Neuron (in vitro differentiated cells): ENCODE results near the gene CERS6.
"Not testable (repeated sequence)": the region's sequence is repeated elsewhere in the genome, so short reads cannot be mapped to it uniquely, and the experiment has no call there.

Experiments used
- H2AFZ ChIP-seq: one replicate; pipeline ENCODE4 v1.6.1; 2013; ENCODE audit warnings: low read depth, mild to moderate bottlenecking, inconsistent platforms, low read length, moderate library complexity
- H3K27me3 ChIP-seq: one replicate; pipeline ENCODE4 v1.6.1; 2013; ENCODE audit warnings: low read length; ENCODE audit not compliant: insufficient read depth
- H3K36me3 ChIP-seq: one replicate; pipeline ENCODE4 v1.6.1; 2013; ENCODE audit warnings: low read length; ENCODE audit not compliant: insufficient read depth
- H3K4me1 ChIP-seq: one replicate; pipeline ENCODE4 v1.6.1; 2013; ENCODE audit warnings: low read length; ENCODE audit not compliant: insufficient read depth
- H3K4me3 ChIP-seq: 2 replicates; pipeline ENCODE4 v1.5.1; 2013; ENCODE audit warnings: mild to moderate bottlenecking, low read length, moderate library complexity
- H3K9me3 ChIP-seq: one replicate; pipeline ENCODE4 v1.6.1; 2013; ENCODE audit warnings: low read length

The CERS6 gene

DNA sequence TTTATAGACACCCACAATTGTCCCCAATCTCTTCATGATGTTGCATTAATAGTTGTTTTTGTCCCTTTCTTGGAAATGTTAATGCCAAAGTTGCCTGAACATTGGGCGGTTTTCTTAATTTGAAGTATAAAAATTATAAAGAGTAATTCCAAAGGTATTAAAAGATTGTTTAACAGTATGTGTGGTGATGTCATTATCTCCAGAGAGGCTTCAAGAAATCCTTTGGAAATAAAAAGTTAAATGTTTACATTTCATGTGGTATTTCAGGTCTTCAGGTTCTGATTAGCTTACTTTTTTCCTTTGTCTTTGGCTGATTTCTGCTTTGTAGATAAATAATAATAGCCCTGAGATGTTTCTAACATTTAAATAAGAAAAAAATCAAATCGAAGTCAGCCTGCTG lies 317.1 kb downstream of the CERS6 start:
- H3K9me3 ChIP-seq = peaks cover 2% of the 10 kb centered on the region
- no peak overlapping the region for H3K4me3 ChIP-seq
- H2AFZ ChIP-seq = no peak overlapping the region
- no peaks in the 10 kb centered on the region for H3K4me1 ChIP-seq
- H3K27me3 ChIP-seq = no peaks in the 10 kb centered on the region
- no peaks in the 10 kb centered on the region for H3K36me3 ChIP-seq

GRCh38 chr2:168773719-168774521 lies 317.8 kb downstream of the CERS6 start:
- H3K4me3 ChIP-seq = no peak overlapping the region
- H3K9me3 ChIP-seq = peaks cover 2% of the 10 kb centered on the region

DNA sequence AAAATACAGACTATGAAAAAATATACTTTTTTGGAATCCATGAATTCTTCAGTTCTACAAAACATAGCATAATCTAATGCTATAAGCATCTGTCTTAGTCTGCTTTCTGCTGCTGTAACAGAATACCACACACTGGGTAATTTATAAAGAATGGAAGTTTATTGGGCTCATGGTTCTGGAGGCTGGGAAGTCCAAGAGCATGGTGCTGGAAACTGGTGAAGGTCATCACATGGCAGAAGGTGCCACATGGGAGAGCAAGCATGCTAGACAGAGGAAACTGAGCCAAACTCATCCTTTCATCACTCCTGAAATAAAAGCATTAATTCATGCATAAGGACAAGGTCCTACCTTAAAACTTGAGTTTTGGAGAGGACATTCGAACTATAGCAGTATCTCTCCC lies 319.8 kb downstream of the CERS6 start:
- H3K4me1 ChIP-seq = peaks cover under 1% of the 10 kb centered on the region
- H3K36me3 ChIP-seq = no peaks in the 10 kb centered on the region
- H2AFZ ChIP-seq = no peak overlapping the region
- no peaks in the 10 kb centered on the region for H3K27me3 ChIP-seq
- H3K9me3 ChIP-seq = no peaks in the 10 kb centered on the region
- no peak overlapping the region for H3K4me3 ChIP-seq

More at GRCh38 chr2:168773719-168774521, 317.8 kb downstream of the CERS6 start:
- Histone ChIP-seq H3K36me3 (no peaks in the 10 kb centered on the region), H2AFZ (no peak overlapping the region), H3K4me1 (no peaks in the 10 kb centered on the region), H3K27me3 (no peaks in the 10 kb centered on the region)

- Histone ChIP-seq H3K4me1 (peaks cover 9% of the 10 kb centered on the region), H3K4me3 (no peak overlapping the region), H3K9me3 (no peaks in the 10 kb centered on the region)
These were observed 324.6 kb downstream of the CERS6 start for GRCh38 chr2:168780669-168781071.

DNA sequence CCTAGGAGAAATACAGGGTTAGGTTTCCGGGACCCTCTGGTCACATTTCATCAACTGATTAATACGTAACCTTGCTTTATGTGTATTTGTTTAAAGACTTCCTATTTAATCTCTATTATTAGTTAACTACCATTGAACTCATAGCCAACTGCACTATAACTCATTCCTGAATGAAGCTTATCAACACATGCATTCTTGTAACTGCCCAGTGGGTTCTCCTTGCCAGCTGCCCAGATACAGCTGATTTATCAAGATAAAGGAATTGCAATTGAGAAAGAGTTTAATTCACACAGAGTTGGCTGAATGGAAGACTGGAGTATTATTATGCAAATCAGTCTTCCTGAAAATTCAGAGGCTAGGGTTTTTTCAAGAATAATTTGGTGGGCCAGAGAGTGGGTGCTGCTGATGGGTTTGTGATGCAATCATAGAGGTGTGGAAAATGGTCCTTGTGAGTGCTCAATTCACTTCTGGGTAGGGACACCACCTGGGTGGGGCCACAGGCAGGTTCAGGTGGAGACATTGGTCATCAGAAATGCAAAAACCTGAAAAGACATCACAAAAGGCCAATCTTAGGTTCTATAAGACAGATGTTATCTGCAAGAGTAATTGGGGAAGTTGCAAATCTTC lies 325.2 kb downstream of the CERS6 start:
- H3K4me3 ChIP-seq = no peak overlapping the region
- no peak overlapping the region for H2AFZ ChIP-seq
- H3K36me3 ChIP-seq = no peaks in the 10 kb centered on the region
- H3K9me3 ChIP-seq = no peaks in the 10 kb centered on the region
- H3K27me3 ChIP-seq = no peaks in the 10 kb centered on the region
- H3K4me1 ChIP-seq = peaks cover 9% of the 10 kb centered on the region

More at GRCh38 chr2:168780669-168781071, 324.6 kb downstream of the CERS6 start:
- H3K27me3 ChIP-seq = no peaks in the 10 kb centered on the region
- H2AFZ ChIP-seq = no peak overlapping the region
- H3K36me3 ChIP-seq = no peaks in the 10 kb centered on the region

GRCh38 chr2:168782271-168782670 lies 326.2 kb downstream of the CERS6 start:
- Histone ChIP-seq H3K4me3 (no peak overlapping the region), H3K36me3 (no peaks in the 10 kb centered on the region), H3K27me3 (no peaks in the 10 kb centered on the region)

GRCh38 chr2:168784993-168785392 lies 328.9 kb downstream of the CERS6 start:
- no peaks in the 10 kb centered on the region for H3K36me3 ChIP-seq
- no peak overlapping the region for H3K4me3 ChIP-seq
- no peaks in the 10 kb centered on the region for H3K9me3 ChIP-seq
- no peak overlapping the region for H2AFZ ChIP-seq
- peaks cover 9% of the 10 kb centered on the region for H3K4me1 ChIP-seq
- H3K27me3 ChIP-seq = no peaks in the 10 kb centered on the region

More at GRCh38 chr2:168782271-168782670, 326.2 kb downstream of the CERS6 start:
- Histone ChIP-seq H2AFZ (no peak overlapping the region), H3K9me3 (no peaks in the 10 kb centered on the region), H3K4me1 (peaks cover 9% of the 10 kb centered on the region)

- no peak overlapping the region for H2AFZ ChIP-seq
- H3K4me1 ChIP-seq = no peaks in the 10 kb centered on the region
- H3K4me3 ChIP-seq = no peak overlapping the region
- no peaks in the 10 kb centered on the region for H3K36me3 ChIP-seq
- no peaks in the 10 kb centered on the region for H3K9me3 ChIP-seq
- H3K27me3 ChIP-seq = no peaks in the 10 kb centered on the region
These were observed 331.2 kb downstream of the CERS6 start for GRCh38 chr2:168787098-168787781.

- H3K27me3 ChIP-seq = no peaks in the 10 kb centered on the region
- H3K36me3 ChIP-seq = no peaks in the 10 kb centered on the region
- no peaks in the 10 kb centered on the region for H3K4me1 ChIP-seq
- H3K9me3 ChIP-seq = no peaks in the 10 kb centered on the region
- H2AFZ ChIP-seq = no peak overlapping the region
- H3K4me3 ChIP-seq = no peak overlapping the region
These were observed 331.8 kb downstream of the CERS6 start for GRCh38 chr2:168787782-168788376.

DNA sequence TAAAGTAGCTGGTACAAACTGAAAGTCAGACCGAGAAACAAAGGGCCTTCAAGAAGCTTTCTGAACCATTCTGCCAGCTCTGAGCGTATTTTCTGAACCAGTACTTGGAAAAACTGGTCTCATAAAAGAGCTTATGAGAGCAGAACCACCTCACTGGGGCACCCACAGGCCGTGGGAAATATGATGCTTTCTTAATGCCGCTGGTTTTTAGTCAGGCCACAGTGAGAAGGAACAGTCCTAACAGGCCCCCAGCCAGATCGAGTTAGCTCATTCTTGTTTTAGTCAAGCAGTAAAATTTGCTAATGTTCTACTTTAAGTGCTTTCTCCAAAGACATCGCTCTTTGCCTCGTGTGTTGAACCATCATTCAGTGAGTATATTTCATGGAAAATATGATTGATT lies 333.7 kb downstream of the CERS6 start:
- Histone ChIP-seq H3K36me3 (no peaks in the 10 kb centered on the region), H3K9me3 (no peaks in the 10 kb centered on the region), H3K27me3 (no peaks in the 10 kb centered on the region), H3K4me1 (no peaks in the 10 kb centered on the region), H2AFZ (no peak overlapping the region), H3K4me3 (no peak overlapping the region)

DNA sequence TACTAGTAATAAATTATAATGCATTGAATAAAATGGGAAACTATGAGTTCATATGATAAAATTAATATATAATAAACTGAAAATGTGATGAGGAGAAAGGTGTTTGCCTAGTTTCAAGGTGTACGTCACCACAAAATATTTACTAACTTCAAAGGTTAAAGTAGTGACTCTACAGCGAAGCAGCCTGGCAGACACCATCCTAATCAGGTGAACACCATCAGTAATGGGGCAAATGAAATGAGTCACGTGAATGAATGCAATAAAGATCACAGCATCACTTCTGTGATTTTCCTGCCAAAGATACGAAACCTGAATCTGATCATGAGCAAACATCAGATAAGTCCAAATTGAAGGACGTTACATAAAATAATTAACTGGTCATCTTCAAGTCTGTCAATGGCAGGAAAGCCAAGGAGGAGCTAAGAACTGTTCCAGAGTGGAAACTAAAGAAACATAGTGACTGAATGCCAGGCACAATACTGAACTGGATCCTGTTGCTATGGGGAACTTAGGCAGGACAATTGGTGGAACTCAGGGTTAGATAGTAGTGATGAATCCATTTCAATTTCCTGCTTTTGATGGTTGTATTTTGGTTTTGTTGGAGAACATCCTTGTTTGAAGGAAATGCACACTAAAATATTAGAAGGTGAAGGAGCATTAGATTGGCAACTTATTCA lies 334.3 kb downstream of the CERS6 start:
- no peaks in the 10 kb centered on the region for H3K9me3 ChIP-seq
- no peaks in the 10 kb centered on the region for H3K36me3 ChIP-seq
- H3K4me1 ChIP-seq = no peaks in the 10 kb centered on the region
- no peaks in the 10 kb centered on the region for H3K27me3 ChIP-seq
- H2AFZ ChIP-seq = no peak overlapping the region
- no peak overlapping the region for H3K4me3 ChIP-seq

DNA sequence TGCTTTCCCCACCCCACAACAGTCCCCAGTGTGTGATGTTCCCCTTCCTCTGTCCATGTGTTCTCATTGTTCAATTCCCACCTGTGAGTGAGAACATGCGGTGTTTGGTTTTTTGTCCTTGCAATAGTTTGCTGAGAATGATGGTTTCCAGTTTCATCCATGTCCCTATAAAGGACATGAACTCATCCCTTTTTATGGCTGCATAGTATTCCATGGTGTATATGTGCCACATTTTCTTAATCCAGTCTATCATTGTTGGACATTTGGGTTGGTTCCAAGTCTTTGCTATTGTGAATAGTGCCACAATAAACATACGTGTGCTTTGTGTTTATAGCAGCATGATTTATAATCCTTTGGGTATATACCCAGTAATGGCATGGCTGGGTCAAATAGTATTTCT lies 335.1 kb downstream of the CERS6 start:
- not testable (repeated sequence) for H3K4me3 ChIP-seq, H3K36me3 ChIP-seq, H3K4me1 ChIP-seq, H3K9me3 ChIP-seq, H3K27me3 ChIP-seq, H2AFZ ChIP-seq
